HCT116 (cell line): ENCODE data around the gene RAPSN.

Experiments
- RAD21 ChIP-seq: IDR thresholded peaks from 2 replicates; pipeline ENCODE4 v1.6.1; 2012; ENCODE audit warnings: low read depth, mild to moderate bottlenecking
- TF ChIP-seq, protein P1 (sequence below), 3 experiments: fragments of 200-600 bp in 1 of 3; sonication (generic) in 1 of 3; IDR thresholded peaks in 2 of 3; conservative IDR thresholded peaks in 1 of 3; 2 replicates each; pipeline ENCODE4 v1.5.1; 2012 to 2017; ENCODE audit warnings: low read depth in 2 of 3, low read length in 2 of 3, antibody characterized with exemption in 1 of 3, borderline replicate concordance in 1 of 3, control low read depth in 1 of 3, mild to moderate bottlenecking in 1 of 3, mixed read lengths in 1 of 3, mixed run types in 1 of 3, moderate library complexity in 1 of 3; ENCODE audit not compliant: insufficient read depth in 1 of 3

DNA sequence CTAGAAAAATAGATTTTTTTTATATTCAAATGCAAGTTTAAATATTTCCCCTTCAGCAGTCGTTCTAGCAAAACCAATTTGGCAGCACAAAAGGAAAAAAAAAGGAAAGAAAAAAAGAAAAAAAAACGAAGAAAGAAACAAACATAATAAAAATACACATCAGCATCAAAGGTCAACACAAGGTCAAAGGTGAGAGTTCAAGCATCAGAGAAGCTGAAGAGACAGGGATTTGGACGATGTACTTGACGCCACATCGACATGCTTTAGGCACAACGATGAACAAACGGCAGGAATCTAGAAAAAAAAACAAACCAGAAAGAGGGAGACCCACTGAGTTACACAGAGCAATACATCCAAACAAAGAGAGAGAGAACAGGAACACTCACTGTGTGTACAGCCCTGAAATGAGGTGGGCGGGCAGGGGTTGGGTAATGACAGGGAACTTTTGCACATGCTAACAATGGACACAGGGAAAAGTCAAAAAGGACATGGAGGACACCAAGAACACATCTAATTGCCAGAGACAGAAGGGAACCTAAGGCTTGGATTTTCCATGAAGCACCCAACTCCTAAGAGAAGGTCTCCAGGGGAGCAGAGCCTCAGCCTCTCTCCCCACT lies 19.8 kb upstream of the RAPSN start:
- no peak for TF ChIP-seq RAD21
- TF ChIP-seq, protein P1, sequence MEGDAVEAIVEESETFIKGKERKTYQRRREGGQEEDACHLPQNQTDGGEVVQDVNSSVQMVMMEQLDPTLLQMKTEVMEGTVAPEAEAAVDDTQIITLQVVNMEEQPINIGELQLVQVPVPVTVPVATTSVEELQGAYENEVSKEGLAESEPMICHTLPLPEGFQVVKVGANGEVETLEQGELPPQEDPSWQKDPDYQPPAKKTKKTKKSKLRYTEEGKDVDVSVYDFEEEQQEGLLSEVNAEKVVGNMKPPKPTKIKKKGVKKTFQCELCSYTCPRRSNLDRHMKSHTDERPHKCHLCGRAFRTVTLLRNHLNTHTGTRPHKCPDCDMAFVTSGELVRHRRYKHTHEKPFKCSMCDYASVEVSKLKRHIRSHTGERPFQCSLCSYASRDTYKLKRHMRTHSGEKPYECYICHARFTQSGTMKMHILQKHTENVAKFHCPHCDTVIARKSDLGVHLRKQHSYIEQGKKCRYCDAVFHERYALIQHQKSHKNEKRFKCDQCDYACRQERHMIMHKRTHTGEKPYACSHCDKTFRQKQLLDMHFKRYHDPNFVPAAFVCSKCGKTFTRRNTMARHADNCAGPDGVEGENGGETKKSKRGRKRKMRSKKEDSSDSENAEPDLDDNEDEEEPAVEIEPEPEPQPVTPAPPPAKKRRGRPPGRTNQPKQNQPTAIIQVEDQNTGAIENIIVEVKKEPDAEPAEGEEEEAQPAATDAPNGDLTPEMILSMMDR (IDR thresholded peaks at IDR 0.05 in 2 of 3, conservative IDR thresholded peaks at IDR 0.05 in 1 of 3; ENCODE audit: borderline replicate concordance in 1 of 3, insufficient read depth in 1 of 3, low read depth in 2 of 3, low read length in 2 of 3) = no peak
